ENCODE measurements around the gene GNRH2. TPM values are rescaled to one million over a fixed set of nuclear protein-coding genes. Genes with fewer than 3 reads are reported as not detected.
"Not testable (repeated sequence)": the region's sequence is repeated elsewhere in the genome, so short reads cannot be mapped to it uniquely, and the experiment has no call there.

The GNRH2 gene
- total RNA-seq, 1 donor from 2014 or later = not detected

DNA sequence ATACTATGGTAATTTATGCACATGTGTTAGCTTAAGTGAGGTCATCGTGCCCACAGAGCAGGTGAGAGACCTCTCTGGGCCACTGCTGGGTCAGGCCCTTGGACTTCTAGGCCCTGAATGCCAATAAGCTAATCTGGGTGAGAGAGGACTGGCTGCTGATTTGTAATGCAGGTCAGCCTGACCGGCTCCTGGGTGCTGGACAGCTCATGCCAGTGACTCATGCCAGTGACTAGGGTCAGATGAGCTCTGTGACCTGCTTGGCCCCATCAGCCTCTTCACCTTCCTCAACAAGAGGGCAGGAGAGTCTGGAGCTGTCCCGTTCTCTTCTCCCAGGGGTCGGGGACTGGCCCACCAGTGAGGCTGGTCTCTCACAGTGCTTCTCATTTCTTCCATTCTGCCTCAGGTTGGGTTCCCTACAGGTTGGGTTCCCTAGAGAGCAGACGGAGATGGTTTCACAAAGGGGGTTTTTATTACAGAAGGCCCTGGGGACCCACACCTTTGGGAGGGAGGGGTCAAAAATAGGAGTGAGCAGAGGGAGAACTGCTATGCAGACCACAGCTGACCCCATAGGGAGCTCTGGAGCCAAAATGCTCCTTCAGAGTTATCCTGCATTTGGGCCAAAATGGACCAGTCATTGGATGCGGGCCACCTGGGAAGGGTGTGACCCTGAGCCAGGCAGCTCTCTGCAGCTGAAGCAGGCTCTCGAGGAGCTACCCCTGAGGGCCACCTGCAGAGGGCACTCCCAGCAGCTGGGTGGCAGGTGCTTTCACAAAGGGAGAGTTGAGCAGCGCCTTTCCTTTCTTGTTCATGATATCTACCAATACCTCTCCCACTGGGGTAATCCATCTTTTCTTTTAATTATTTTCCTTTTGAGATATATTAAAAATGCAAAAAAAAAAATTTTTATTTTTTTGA is 25.8 kb downstream of the GNRH2 start:
- H3K4me3 ChIP-seq (ENCODE audit: low read depth, low read length) = no peak overlapping the region
- peak; percentile 65 for DNase-seq (ENCODE audit: low read depth)
- TF ChIP-seq, protein P1, sequence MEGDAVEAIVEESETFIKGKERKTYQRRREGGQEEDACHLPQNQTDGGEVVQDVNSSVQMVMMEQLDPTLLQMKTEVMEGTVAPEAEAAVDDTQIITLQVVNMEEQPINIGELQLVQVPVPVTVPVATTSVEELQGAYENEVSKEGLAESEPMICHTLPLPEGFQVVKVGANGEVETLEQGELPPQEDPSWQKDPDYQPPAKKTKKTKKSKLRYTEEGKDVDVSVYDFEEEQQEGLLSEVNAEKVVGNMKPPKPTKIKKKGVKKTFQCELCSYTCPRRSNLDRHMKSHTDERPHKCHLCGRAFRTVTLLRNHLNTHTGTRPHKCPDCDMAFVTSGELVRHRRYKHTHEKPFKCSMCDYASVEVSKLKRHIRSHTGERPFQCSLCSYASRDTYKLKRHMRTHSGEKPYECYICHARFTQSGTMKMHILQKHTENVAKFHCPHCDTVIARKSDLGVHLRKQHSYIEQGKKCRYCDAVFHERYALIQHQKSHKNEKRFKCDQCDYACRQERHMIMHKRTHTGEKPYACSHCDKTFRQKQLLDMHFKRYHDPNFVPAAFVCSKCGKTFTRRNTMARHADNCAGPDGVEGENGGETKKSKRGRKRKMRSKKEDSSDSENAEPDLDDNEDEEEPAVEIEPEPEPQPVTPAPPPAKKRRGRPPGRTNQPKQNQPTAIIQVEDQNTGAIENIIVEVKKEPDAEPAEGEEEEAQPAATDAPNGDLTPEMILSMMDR (conservative IDR thresholded peaks at IDR 0.05; ENCODE audit: low read depth, low read length) = no peak

DNA sequence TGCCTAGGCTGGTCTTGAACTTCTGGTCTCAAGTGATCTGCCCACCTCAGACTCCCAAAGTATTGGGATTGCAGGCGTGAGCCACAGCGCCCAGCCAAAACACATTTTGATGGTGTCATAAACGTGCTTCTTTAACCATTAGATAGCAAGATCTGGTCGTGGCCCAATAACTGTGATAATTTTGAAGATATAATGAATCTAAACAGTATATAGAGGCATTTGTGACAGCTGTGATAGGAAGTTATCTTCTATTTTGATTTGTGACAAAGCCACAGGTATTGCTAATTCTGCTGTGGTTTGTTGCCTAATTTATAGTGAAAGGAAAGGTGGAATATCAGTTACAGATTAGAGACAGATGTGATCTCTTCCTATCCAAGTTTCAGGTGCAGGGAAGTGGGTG is 27.3 kb downstream of the GNRH2 start:
- no peak overlapping the region for H3K4me3 ChIP-seq (ENCODE audit: low read depth, low read length)
- TF ChIP-seq, protein P1 (conservative IDR thresholded peaks at IDR 0.05; ENCODE audit: low read depth, low read length) = no peak
- DNase-seq (ENCODE audit: low read depth) = no peak

- no peak overlapping the region for H3K4me3 ChIP-seq (ENCODE audit: low read depth, low read length)
- DNase-seq (ENCODE audit: low read depth) = no peak
- TF ChIP-seq, protein P1 (conservative IDR thresholded peaks at IDR 0.05; ENCODE audit: low read depth, low read length) = no peak
Measured at GRCh38 chr20:3071266-3071609, 27.8 kb downstream of the GNRH2 start.

- no peak for DNase-seq (ENCODE audit: low read depth)
- H3K4me3 ChIP-seq (ENCODE audit: low read depth, low read length) = peak within 1 kb of the TSS; percentile 9
- TF ChIP-seq, protein P1 (conservative IDR thresholded peaks at IDR 0.05; ENCODE audit: low read depth, low read length) = no peak
Measured at GRCh38 chr20:3071610-3072529, 28.4 kb downstream of the GNRH2 start, which contains the start of gene OXT. Gene OXT (plus strand): TSS chr20:3071620. CDS start chr20:3071656, 36 bp downstream.

GRCh38 chr20:3072530-3073250 is 29.3 kb downstream of the GNRH2 start:
- TF ChIP-seq, protein P1 (conservative IDR thresholded peaks at IDR 0.05; ENCODE audit: low read depth, low read length) = no peak
- no peak for DNase-seq (ENCODE audit: low read depth)
- H3K4me3 ChIP-seq (ENCODE audit: low read depth, low read length) = no peak overlapping the region

GRCh38 chr20:3073251-3073643 is 29.8 kb downstream of the GNRH2 start:
- not testable (repeated sequence) for H3K4me3 ChIP-seq (ENCODE audit: low read depth, low read length); DNase-seq (ENCODE audit: low read depth)
